GM18517 (cell line): ENCODE results near the gene TRAK1.

Experiments
- ATAC-seq: cut with Tn5 transposase; IDR thresholded peaks from one replicate; pipeline ENCODE4 v1.9.1; 2021; ENCODE audit warnings: mild to moderate bottlenecking, moderate library complexity; ENCODE audit not compliant: unreplicated experiment

TRAK1 gene

DNA sequence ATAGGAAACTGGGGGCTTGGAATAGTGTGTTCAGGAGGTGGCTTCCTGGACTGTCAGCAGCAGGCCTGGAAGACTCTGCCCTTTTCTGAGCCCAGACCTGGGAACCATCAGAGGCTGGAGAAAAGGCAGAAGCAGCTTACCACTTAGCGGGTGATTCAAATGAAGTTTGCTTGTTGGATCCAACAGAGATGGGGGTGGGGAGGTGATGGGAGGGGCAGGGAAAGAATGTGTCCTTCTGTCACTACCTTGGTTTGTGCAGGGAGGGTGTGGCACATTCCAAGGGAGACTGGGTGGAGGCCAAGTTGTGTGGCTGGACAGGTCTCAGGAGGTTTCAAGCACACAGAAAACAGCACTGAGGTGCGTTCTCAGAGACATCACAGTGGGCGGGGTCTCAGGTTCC, 58.8 kb downstream of the TRAK1 start:
- ATAC-seq = no peak

DNA sequence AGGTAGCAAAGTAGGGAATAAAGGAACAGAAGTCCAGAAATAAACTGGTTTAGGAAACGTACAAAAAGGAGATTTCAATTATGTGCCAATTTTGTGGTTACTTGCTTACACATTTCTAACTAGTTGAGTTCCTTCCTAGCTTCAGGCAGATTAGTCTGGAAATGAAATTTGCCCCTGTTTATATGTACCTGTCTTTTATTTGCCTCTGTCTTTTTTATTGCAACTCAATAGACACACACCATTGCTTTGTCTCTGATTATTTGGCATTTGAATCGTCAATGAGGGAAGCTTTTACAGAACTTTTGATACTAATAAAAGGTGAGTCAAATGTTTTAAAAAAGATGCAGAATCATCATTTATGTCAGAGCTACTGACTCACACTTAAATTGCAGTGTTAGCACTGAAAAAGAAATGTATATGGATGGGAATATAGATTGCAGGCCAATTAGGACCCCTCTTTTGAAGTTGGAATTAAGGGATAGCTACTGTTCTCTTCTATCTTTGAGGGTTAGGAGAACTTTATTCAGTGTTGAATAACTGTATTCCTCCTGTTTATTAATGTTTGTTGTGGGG, 60.5 kb downstream of the TRAK1 start:
- ATAC-seq = no peak

DNA sequence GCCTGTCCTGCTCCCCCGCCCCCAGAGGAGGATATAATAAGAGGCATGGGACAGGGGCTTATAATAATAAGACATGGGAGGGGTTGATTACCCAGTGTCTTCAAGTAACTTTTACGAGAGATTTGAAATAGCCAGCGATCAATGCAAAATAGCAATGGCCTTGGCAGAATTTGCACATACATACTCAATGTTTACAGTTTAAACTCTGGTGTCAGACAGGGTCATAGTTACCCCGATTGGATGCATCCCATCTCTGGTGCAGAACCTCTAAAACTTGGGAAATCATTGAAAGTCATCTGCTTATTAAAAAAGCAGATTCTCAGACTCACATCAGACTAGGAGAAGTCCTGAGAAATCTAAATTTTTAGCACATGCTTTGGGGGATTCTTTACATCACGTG, 61.0 kb downstream of the TRAK1 start:
- no peak for ATAC-seq

DNA sequence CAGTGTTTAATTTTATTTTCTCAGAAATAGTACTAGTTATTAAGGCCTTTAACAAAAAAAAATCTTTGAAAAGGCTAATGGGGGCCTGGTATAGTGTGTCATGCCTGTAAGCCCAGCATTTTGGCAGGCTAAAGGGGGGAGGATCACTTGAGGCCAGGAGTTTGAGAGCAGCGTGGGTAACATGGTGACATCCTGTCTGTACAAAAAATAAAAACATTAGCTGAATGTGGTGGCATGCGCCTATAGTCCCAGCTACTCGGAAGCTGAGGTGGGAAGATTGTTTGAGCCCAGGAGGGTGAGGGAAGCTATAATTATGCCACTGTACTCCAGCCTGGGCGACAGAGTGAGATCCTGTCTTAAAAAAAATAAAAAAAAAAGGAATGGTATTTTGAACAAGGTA, 61.9 kb downstream of the TRAK1 start:
- no peak for ATAC-seq

DNA sequence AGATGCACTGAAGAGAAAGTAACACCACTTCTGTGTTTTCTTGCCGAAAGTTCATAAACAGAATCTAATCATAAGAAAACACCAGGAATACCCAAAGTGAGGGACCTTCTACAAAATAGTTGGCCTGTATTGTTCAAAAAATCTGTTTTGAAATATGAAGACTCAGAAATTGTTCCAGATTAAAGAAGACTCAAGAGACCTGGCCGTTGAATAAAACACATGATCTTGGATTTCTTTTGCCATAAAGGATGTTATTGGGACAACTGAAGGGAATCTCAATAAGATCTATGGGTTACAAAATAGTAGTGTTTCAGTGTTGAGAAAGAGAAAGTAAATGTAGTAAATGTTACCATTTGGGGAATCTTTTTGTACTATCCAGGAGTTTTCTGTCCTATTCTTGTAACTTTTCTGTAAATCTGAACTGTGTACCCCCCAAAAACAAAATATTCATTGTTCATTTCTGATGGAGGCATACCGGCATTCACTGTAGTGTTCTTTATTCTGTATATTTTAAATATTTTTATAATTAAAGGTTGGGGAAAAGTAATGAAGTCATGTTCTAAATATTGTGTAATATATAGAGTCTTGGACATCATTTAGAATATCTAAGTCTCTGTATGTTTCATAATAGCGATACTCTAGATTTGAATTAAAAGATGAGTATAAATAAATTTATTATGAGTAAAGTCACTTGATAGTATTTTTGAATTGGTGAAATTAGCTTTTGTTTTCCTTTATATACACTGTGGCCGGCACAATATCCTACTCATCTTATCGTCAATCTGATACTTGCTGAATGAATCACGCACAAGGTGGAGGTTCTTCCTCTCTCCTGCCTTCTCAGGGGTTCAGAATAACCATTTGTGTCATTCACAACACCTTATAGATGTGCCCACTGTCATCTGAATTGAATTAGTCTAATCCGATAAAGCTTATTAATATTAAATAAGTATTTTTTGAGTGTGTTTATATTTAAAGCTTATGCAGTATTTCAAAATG, 66.7 kb downstream of the TRAK1 start:
- no peak for ATAC-seq

DNA sequence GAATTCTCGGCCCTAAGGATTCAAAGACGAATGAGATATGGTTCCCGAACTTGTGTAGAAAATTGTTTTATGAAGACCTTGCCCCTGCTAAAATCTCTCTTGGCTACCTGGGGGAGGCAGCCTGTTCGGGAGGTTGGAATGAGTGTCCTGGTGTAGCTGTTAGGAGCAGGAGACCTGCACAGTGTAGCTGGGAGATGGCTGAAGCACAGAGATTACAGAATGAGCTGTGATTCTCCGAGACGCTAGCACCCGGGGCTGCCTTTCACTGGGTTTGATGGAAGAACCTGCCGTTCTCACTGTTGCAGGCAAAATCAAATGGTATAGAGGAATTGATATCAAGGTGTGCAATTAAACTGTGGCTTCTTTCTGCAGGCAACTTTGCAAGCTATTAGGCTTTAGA, 68.0 kb downstream of the TRAK1 start:
- no peak for ATAC-seq

DNA sequence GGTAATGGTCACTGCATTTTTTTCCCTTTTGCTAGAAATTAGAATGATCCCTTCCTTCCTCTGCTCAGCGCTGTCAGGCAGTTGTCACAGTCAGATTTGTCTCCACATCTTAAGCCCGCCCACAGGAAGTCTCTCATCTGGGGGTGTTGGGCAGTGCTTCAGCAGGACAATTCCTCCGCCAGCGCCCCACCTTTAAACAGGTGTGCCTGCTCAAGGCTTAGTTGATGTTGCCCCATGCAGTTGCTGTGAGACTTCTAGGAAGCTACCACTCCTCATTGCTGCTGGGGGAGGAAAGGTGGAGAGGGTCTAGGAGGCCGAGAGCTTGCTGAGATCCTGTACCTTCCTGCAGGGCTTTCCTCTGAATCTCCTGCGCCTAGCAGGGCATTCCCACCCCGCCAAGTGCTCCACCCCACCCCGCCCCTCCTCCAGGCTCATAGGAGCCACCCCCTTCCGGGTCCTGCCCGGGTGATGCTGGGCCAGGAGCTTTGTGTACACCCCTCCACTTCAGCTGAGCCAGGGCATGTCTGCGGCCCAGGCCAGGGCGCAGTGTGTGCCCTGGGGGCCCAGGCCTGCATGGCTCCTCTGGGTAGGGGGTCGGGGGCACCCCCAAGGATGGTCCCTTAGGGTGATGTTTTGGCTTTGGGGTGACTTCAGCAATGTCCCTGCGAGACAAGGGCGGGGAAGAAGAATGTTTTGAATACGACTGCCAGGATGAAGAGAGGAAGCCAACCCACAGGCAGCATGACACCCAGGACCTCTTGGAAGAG, 68.7 kb downstream of the TRAK1 start:
- no peak for ATAC-seq

DNA sequence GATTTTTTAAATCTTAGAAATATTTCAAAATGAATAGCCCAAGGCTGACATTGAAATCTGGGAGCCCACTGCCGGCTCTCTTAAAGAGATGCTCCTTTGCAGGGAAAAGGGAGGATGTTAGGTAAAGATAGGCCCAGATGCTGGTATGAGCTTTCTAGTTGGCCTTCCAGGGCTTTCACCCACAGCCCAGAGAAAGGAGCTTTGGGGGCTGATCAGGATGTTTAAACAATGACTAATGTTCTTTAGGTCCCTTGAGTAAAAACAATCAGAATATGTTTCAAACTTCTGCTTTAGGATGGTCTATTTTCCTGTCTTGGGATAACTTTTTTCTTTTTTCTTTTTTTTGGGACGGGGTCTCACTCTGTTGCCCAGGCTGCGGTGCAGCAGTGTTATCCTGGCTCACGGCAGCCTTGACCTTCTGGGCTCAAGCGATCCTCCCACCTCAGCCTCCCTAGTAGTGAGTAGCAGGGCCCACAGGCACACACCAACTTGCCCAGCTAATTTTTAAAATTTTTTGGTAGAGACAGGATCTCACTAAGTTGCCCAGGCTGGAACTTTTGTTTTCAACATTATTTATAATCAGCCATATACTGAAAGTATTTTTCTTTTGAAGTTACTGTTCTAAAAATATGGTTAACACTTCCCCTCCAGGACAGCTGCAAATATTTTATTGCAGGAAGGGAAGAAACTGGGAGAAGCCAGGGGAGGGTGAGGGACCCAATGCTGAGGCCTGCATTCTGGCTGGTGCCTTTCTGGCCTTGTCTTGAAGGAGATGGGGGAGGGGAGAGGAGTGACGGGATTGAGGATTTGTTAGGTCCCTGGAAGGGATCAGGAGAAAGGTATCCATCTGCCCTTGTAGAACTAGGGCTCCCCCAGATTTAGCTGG, 70.1 kb downstream of the TRAK1 start:
- ATAC-seq = no peak

DNA sequence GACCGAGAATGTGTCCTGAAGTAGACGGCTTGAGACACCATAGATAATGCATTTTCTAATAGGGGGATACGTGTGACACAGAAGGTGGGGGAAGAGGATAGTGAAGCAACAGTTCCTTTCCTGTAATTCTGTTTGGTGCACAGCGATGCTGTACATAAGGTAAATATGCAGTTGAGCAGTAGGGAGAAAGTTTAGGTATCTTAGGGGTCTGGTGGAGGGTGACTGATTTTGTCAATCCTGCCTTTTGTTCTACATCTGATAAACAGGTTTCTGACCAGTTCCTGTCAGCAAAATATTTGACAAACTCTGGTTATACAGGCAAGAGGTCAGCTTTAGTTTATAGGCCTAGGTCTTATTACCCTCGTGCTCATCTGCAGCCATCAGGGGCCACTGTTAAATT, 71.3 kb downstream of the TRAK1 start:
- ATAC-seq = no peak

DNA sequence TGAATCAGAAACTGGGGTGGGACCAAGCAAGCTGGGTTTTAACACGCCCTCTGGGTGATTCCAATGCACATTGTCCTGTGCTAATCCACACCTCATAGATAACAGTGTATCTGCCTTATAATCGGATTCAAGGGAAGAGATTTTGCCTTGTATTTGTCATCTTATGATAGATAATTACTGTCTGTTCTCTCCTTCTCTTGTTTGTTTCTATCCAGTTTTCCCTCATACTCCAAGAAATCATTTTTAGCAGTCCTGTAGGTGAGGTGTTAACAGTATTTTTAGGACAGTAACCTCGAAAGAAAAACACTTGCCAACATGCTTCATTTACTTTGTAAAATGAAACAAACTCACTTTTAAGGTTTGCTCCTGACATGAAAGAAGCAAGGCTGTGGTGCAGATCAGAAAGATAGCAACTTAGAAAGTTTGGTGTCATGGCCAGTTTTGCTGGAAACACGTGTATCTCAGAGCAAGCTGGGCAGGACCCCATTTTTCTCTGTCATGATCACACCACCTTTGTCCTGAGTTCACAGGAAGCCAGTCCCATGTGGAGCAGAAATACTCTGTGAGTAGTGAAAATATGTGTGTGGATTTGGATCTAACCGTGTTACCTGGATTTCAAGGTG, 72.6 kb downstream of the TRAK1 start:
- ATAC-seq = no peak

DNA sequence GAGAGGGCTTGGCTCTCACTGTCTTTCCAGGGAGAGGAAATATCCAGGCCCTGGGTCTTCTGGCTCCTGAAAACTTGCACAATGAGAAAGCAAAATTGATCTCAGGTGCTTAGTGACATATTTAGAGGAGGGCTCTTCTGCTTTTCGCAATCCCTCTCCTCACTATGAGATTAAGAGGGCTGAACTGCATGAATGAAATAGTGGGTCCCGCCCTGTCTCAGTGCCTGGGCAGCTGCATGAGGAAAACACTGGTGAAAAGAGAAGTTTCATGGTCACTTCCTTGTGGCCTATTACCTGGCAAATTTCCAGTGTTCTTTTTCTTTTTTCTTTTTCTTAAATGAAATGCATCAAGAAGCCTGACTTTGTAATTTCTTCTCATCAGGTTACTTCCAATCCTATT, 73.5 kb downstream of the TRAK1 start:
- no peak for ATAC-seq

DNA sequence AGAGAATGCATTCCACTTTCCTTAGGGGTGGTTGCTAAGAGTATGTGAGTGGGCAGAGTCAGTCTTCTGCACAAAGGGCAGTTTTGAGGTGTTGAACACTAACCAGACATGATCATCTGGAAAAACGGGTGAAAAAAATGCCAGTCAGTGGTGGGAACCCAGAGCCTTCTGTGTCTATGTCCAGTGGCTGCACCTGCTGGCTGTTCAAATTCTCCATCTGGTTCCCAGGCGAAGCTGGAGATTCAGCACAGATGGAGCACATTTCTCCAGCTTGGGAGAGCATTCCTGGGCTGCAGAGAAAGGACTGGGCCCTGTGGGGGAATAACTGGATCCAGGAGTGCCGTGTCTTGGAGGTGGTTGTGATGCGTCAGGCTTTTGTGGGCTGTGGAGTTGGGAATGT, 74.1 kb downstream of the TRAK1 start:
- ATAC-seq = no peak

DNA sequence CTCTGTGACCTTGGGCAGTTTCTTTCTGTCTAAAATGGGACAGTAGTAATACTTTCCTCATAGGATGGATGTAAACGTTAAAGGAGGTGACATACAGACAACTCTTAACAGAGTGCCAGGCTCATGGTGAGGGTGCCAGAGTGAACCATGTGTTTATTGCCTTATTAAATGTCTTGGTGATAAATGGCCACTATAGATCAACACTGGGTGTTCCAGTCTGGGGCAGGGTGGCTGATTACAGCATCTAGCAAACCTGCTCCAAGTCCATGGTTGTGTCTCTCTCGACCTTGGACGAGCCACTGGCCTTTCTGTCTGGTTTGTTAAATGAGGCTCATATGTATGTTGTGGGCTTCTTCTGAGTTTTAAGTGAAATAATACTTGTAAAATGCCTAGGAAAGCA, 75.1 kb downstream of the TRAK1 start:
- no peak for ATAC-seq

DNA sequence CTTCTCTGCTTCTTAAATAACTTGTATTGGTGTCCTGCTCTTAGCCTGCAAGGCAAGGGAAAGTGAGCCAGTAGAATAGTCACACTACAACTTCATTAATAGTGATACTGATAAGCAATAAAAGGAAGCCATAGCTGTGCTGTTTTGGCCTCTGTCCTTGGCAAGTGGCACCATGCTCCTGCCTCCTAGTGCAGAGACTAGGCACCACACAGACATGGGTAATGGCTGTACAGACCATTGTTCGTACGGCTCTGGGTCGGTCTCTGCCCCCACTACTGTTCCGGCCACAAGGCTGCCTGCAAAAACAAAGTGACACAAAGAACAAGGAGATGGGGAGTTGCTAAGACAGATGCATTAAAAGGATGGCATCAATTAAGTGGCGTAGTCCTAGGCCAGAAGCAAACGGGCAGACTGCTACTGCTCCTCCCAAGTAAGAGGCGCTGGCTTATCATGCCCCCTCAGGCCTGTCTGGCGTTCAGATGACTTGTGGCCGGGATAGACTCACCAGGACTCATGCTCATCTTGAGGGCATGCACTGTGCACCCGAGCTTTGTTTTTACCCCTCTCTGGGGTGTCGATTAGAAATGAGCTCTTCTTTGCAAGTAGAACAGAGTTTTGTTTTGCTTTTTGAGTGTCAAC, 75.6 kb downstream of the TRAK1 start:
- no peak for ATAC-seq

DNA sequence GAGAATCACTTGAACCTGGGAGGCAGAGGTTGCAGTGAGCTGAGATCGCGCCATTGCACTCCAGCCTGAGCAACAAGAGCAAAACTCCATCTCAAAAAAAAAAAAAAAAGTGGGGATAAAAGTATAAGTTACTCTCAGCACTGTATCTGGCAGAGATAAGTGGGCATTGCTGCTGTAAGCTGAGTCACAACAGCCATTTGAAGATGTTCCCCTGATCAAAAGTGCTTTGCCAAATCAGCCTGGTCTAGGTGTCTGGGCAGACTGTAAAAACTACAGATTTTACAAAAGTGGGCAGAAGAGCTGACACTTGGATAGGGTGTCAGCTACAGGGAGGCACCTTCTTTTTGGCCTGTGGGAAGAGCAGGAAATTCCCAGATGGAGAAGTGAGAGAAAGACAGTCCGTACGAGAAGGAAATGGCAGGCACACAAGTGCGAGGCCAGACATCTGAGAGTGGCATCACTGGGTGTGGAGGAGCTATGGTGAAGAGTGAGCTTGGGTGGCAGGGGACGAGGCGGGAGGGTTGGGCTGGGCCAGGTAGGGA, 78.5 kb downstream of the TRAK1 start:
- no peak for ATAC-seq

DNA sequence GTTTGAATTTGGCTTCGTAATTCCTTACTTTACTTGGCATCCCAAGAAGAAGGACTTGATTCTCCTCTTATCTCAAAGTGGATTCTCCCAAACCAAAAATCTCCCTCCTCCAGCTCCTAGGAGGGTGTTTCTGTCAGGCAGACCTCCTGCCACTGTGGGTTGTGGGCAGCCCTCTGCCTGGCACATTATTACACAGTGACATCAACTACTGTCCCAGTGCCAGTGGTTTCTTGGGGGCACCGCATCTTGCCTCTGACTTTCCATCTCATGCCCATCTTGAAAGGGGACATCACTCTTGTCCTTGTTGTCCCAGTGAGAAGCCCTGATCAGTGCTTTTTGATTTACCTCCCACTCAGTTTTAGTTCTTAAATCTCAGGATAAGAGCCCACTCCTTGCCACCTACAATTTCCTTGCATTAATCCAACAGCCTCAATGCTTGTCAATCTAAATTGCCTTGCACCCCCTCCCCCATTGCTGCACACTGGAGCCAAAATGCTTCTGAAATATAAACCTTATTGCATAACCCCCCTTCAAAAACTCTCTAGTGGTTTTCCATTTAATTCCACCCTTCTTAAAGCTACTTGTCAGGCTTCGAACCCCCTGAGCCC, 81.0 kb downstream of the TRAK1 start:
- no peak for ATAC-seq

DNA sequence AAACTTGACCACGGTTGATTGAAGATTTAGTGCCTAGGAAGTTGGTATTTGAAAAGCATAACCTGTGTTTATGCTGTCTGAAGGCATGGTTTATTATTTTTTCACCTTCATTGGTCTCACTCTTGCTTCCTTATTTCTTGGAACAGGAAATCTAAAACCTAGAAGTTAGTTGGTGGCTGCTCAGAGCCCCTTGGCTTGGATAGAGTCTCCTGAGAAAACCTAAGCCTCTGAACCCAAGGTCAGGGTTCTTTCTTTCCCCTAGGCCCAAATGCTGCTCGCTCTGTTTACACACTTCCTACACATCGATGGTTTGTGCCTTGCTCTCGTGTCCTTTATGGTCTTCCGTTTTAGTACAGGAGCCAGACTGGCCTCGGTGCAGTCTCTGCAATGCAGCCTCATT, 82.2 kb downstream of the TRAK1 start:
- no peak for ATAC-seq

DNA sequence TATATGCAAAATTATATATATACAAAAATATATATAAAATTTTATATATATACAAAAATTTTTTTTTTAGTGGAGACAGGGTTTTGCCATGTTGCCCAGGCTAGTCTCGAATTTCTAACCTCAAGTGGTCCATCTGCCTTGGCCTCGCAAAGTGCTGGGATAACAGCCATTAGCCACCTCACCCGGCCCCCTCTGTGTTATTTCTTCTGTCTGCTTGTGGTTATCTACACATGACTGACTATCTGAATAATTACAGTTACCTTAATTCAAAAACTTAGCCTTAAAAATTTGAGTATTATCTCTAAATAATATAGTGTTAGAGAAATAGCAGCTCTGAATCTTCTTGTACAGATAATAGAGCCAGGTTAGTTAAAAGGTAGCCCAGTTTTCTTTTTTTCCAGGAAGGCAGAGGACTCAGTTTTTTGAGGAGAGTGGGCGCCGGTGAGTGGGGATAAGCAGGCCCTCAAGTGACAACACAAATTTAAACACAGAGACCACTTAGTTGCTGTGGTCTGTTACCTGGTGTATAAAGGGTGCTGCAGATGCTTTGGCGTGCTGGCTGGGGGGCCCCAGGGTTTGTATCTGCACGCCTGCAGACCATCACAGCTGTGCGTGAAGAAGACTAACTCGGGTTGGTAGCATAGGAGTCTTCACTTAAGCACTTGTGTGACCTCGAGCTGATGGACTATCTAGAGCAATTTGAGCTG, 83.7 kb downstream of the TRAK1 start:
- no peak for ATAC-seq
